Measurements from ENCODE around the gene CBL. TPM values are rescaled to one million over a fixed set of nuclear protein-coding genes. Genes with fewer than 3 reads are reported as not detected.

CBL gene
- total RNA-seq, 4 donors from 2014 or later: 10.0 to 39.9 (median 13.0) TPM

- no peak overlapping the region for H3K27ac ChIP-seq
- H3K27me3 ChIP-seq: no peaks in the 10 kb centered on the region
- H3K36me3 ChIP-seq: no peaks in the 10 kb centered on the region
- intact Hi-C loops (cut with DNase I; ENCODE audit: low total_unique reads): no loop called here
- no peaks in the 10 kb centered on the region for H3K9me3 ChIP-seq
- no peak overlapping the region for H3K4me3 ChIP-seq
- H3K4me1 ChIP-seq: no peaks in the 10 kb centered on the region
- TF ChIP-seq, protein P1, sequence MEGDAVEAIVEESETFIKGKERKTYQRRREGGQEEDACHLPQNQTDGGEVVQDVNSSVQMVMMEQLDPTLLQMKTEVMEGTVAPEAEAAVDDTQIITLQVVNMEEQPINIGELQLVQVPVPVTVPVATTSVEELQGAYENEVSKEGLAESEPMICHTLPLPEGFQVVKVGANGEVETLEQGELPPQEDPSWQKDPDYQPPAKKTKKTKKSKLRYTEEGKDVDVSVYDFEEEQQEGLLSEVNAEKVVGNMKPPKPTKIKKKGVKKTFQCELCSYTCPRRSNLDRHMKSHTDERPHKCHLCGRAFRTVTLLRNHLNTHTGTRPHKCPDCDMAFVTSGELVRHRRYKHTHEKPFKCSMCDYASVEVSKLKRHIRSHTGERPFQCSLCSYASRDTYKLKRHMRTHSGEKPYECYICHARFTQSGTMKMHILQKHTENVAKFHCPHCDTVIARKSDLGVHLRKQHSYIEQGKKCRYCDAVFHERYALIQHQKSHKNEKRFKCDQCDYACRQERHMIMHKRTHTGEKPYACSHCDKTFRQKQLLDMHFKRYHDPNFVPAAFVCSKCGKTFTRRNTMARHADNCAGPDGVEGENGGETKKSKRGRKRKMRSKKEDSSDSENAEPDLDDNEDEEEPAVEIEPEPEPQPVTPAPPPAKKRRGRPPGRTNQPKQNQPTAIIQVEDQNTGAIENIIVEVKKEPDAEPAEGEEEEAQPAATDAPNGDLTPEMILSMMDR (IDR thresholded peaks at IDR 0.05): no peak
- TF ChIP-seq POLR2A (IDR thresholded peaks at IDR 0.05): no peak
- DNase-seq: no peak
Observed at GRCh38 chr11:119248750-119249670, 42.9 kb downstream of the CBL start.

DNA sequence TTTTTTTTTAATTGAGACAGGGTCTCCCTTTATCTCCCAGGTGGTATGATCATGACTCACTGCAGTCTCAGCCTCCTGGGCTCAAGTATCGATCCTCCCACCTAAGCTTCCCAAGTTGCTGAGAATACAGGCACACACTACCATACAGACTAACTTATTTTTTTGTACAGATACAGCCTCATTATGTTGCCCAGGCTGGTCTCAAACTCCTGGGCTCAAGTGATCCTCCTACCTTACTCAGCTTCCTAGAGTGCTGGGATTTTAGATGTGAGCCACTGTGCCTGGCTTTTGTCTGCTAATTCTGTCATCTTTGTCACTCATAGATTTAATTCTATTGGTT lies 43.5 kb downstream of the CBL start:
- no peaks in the 10 kb centered on the region for H3K4me1 ChIP-seq
- H3K27ac ChIP-seq: no peak overlapping the region
- no peaks in the 10 kb centered on the region for H3K36me3 ChIP-seq
- H3K4me3 ChIP-seq: no peak overlapping the region
- no peak for DNase-seq
- intact Hi-C loops (cut with DNase I; ENCODE audit: low total_unique reads): no loop called here
- no peaks in the 10 kb centered on the region for H3K9me3 ChIP-seq
- H3K27me3 ChIP-seq: no peaks in the 10 kb centered on the region
- TF ChIP-seq, protein P1 (IDR thresholded peaks at IDR 0.05): no peak
- TF ChIP-seq POLR2A (IDR thresholded peaks at IDR 0.05): no peak

DNA sequence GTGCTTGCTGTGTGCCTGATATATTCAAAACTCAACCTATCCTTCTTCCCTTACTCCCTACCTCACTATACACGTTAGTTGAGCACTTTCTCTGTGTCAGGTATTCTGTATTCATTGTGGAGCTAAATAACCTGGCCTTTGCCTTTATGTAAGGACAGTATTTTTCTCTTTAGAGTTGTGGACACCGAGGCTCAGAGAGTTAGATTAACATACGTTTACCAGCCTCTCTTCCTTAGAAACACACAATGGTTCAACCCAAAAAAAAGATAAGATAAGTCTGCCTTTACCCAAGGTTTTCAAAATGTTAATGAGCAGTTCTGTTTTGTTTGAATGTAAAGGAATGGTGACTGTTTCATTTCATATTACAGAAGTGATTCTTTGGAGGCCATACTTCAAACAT lies 45.0 kb downstream of the CBL start:
- no peaks in the 10 kb centered on the region for H3K27me3 ChIP-seq
- H3K9me3 ChIP-seq: no peaks in the 10 kb centered on the region
- H3K4me3 ChIP-seq: no peak overlapping the region
- no peak for TF ChIP-seq POLR2A (IDR thresholded peaks at IDR 0.05)
- TF ChIP-seq, protein P1 (IDR thresholded peaks at IDR 0.05): no peak
- no peaks in the 10 kb centered on the region for H3K36me3 ChIP-seq
- intact Hi-C loops (cut with DNase I; ENCODE audit: low total_unique reads): no loop called here
- DNase-seq: no peak
- H3K4me1 ChIP-seq: no peaks in the 10 kb centered on the region
- H3K27ac ChIP-seq: no peak overlapping the region

GRCh38 chr11:119254239-119254638 lies 48.1 kb downstream of the CBL start:
- no peak for DNase-seq
- intact Hi-C loops (cut with DNase I; ENCODE audit: low total_unique reads): no loop called here
- no peaks in the 10 kb centered on the region for H3K36me3 ChIP-seq

DNA sequence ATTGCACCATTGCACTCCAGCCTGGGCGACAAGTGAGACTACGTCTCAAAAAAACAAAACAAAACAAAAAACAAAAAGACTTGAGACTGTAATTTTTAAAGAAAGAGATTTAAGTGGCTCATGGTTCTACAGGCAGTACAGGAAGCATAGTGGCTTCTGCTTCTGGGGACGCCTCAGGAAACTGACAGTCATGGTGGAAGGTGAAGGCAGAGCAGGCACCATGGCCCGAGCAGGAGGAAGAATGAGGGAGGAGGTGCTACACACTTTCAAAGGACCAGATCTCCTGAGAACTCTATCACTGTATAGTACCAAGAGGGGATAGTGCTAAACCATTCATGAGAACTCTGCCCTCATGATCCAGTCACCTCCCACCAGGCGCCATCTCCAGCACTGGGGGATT lies 52.0 kb downstream of the CBL start:
- no peaks in the 10 kb centered on the region for H3K27me3 ChIP-seq
- no peaks in the 10 kb centered on the region for H3K36me3 ChIP-seq
- H3K27ac ChIP-seq: no peak overlapping the region
- H3K4me1 ChIP-seq: no peaks in the 10 kb centered on the region
- no peak for TF ChIP-seq POLR2A (IDR thresholded peaks at IDR 0.05)
- no peak for DNase-seq
- H3K9me3 ChIP-seq: no peaks in the 10 kb centered on the region
- intact Hi-C loops (cut with DNase I; ENCODE audit: low total_unique reads): no loop called here
- no peak overlapping the region for H3K4me3 ChIP-seq

More at GRCh38 chr11:119254239-119254638, 48.1 kb downstream of the CBL start:
- H3K27ac ChIP-seq: no peak overlapping the region
- H3K4me1 ChIP-seq: no peaks in the 10 kb centered on the region
- no peak for TF ChIP-seq POLR2A (IDR thresholded peaks at IDR 0.05)
- TF ChIP-seq, protein P1 (IDR thresholded peaks at IDR 0.05): no peak
- no peaks in the 10 kb centered on the region for H3K27me3 ChIP-seq
- no peak overlapping the region for H3K4me3 ChIP-seq
- H3K9me3 ChIP-seq: no peaks in the 10 kb centered on the region
